A172 (cell line): ENCODE results near the gene PEPD. TPM values are rescaled to one million over a fixed set of nuclear protein-coding genes. Genes with fewer than 3 reads are reported as not detected.
"Not testable (repeated sequence)": the region's sequence is repeated elsewhere in the genome, so short reads cannot be mapped to it uniquely, and the experiment has no call there.

ENCODE experiments used
- DNase-seq: peaks from one replicate; pipeline ENCODE4 v3.0.0-alpha.2; 2015; ENCODE audit warnings: low spot score
- total RNA-seq: library from RNA; depleted of rRNA; stranded (reverse); fragments of >200 nt; shearing (Covaris generic); gene quantifications from 2 replicates; pipeline ENCODE4 v1.2.3, GENCODE V29; 2014

PEPD gene
- total RNA-seq, 1 experiment from 2014 or later, result 72.3 TPM

DNA sequence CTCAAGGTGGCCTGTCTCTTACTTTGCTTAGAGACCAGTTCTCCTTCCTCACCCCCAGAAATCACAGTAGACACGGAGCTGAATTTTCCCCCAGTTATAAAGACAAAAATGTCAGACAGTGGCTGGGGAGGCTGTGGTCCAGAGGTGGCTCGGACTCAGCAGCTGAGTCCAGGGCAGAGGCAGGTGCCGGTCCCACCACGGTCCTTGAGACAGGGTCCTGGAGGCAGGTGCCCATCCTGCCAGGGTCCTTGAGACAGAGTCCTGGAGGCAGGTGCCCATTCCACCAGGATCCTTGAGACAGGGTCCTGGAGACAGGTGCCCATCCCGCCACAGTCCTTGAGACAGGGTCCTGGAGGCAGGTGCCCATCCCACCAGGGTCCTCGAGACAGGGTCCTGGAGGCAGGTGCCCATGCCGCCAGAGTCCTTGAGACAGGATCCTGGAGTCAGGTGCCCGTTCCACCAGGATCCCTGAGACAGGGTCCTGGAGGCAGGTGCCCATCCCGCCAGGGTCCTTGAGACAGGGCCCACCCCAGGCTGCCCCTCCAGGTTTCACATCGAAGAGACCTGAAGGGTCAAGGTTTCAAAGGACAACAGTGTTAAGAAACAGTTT lies 23.1 kb downstream of the PEPD start:
- DNase-seq, result no peak

- no peak for DNase-seq
Measured at GRCh38 chr19:33497778-33498175, 23.8 kb downstream of the PEPD start.

DNA sequence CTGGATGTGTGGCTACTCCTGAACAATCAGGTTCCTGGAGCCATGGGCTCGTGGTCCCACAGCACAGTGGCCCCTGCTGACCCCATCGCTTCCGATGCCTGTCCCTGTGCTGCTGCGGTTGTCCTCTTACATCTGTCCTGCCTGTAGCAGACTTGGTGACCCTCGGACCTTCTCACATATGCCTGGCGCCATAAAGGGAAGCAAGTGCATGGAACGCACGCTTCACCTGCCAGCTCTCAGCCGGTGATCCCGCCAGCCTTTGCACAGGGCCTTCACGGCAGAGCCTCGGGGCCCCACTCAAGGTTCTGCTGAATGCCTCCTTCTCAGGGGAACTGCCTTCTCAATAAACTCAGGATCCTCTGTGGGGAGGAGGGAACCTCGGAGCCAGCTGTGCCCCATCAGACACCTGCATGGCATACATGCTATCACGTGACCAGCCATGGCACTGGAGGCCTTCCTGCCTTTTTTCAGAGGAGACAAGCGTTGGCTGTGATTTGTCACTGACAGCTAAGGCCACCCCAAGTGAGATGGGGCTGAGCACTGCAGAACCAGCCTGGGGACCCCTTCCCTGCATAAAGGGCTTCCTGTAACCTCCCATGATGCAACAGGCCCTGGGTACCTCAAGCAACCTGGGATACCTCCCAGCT lies 24.3 kb downstream of the PEPD start:
- no peak for DNase-seq

GRCh38 chr19:33496038-33496895 lies 25.3 kb downstream of the PEPD start:
- no peak for DNase-seq

DNA sequence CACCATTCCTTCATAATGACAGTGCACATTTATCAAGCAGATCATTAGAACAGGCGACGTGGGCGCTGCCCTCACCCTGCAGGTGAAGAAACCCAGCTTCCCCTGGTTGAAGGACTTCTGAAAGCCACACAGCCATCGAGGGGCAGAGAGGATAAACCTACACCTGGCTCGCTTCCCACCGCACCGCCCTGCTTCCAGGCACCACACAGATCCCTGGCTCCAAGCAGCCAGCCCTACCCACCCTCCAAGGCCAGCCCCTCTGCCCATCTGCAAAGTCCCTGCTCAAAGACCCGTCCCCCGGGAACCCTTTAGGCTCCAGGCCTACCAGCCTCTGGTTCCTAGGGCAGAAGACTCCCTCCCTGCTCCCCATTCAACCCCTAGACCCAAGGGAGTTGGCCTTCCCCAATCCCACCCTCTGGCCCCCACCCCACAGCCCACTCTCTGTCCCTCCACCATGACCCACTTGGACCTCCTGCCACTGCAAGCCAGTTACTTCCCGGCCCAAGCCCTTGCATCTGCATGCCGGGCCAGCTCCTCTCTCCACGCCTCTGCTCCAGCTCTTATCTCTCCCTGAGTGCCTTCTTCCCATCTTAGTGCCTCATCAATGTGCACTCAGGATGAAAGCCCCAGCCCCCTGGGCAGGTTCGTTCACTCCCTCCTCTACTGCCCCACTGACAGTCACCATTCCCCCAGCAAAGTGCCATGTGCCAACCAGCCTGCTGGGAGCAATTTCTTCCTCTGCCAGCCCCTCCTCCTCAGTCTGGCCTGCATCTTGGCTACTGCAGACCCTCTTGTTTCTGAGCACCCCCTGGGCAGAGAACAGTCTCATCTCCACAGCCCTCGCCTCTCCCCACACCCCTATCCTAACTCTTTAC lies 28.0 kb downstream of the PEPD start:
- DNase-seq, result no peak

DNA sequence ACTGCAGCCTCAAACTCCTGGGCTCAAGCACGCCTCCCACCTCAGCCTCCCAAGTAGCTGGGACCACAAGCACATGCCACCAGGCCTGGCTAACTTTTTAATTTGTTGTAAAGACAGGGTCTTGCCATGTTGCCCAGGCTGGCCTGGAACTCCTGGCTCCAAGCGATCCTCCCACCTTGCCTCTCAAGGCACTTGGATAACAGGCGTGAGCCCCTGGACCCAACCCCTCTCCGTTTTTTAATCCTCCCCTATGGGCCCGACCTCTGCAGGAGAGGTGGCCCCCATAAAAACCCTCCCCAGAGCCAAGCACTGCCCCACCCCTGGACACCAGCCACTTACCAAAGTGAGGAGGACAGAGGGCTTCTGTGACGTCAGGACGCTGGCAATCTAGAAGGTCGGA lies 28.6 kb downstream of the PEPD start:
- no peak for DNase-seq

GRCh38 chr19:33492090-33492489 lies 29.5 kb downstream of the PEPD start:
- no peak for DNase-seq

DNA sequence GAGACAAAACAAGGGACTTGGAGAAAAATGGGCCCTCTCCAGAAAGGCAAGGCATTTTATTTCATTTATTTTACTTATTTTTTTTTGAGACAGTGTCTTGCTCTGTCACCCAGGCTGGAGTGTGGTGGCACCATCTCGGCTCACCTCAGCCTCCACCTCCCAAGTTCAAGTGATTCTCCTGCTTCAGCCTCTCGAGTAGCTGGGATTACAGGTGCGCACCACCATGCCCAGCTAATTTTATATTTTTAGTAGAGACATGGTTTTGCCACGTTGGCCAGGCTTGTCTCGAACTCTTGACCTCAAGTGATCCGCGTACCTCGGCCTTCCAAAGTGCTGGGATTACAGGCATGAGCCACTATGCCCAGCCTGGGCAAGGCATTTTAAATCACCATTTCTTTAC lies 31.0 kb downstream of the PEPD start:
- not testable (repeated sequence) for DNase-seq

DNA sequence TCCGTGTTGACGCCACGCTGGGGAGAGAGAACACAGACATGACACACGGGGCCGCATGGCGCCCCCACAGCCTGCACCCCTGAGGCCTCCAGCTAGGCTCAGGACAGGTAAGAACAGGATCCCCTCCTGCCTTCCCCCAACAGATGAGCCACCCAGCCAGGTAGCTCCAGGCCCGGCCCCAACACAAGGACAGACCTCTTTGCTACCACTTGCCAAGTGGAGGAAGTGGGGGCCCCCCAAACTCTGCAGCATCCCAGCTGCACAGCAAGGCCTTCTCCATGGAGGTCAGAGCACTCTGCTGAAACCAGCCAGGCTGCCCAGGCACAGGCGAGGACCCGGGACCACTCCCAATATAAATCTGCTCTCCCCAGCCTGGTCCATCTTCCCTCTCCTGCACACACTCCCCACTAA lies 31.5 kb downstream of the PEPD start:
- no peak for DNase-seq

DNA sequence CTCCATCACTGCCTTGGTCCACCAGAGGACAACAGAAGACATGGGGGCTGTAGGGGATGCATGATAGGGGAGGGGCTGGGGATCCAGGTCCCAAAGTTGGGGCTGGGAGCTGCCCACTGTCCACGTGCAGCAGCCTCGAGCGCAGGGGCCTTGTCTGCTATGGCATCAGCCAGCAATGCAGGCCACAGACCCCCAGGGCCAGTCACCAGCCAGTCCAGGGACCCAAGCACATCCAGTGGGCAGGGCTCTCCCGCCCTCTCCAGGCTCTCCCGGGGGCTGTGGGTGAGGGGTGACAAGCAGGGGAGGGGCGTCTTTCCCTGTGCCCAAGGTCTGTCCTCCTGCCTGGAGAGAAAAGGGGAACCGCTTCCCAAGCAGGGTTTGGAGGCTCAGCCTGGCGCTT lies 32.8 kb downstream of the PEPD start:
- no peak for DNase-seq

GRCh38 chr19:33487901-33488800 lies 33.4 kb downstream of the PEPD start:
- DNase-seq, result no peak

DNA sequence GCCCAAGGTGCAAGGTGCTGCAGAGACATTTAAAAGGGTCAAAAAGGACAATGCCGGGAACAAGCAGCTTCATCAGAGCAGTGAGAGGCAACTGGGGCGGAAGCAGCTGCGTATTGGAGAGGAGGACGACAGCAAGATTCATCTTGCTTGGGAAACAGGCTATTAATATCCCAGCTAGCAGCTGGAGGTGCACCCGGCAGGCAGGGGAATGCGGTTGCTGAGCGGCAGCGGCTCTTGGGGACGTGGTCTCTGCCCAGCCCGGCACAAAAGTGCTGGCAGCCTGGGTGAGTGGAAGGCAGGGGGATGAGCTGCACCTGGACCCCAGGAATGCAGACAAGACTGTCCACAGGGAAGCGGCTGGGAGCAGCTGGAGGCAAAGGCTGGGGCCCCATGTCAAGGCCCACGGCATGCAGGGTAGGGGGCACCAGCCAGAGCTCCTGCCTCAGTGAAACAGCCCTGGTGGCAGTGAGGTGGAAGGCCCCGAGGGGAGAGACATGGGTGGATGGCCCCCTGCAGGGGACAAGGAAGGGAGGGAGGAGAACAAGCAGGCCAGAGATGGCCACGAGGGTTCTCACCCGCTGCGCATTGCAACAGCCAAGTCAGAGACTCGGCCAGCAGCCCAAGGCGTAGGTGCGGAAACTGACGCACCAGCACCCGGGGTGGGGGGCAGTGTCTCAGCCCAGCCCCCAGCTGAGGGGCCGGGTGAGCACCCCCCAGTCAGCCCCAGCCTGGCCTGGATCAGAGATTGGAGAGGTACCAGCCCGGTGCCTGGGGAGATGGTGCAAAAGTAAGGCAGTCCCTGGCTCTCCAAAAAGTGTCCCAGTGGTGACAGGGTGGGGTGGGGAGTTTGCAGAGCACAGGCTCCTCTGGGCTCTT lies 34.4 kb downstream of the PEPD start:
- no peak for DNase-seq

DNA sequence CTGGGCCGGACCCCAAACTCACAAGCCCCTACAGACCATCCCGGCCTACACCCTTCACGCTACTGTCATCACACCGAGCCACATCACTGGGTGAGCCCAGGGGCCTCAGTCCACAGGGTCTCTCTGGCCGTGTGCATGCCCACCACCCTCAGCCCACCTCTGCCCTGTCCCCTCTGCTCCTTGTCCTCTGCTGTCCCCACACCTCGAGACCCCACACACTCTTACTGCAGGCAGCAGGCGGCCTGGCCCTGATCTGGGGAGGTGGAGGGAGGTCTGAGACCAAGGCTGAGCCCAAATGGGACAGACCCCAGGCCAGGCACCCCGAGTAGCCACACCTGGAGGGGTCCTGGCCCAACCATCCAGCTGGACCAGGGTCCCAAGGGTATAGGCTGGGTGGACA lies 35.2 kb downstream of the PEPD start:
- DNase-seq, result no peak

GRCh38 chr19:33484226-33484774 lies 37.3 kb downstream of the PEPD start:
- DNase-seq, result no peak

- no peak for DNase-seq
Measured at GRCh38 chr19:33482476-33482875, 39.1 kb downstream of the PEPD start.

GRCh38 chr19:33481863-33482262 lies 39.7 kb downstream of the PEPD start:
- no peak for DNase-seq

DNA sequence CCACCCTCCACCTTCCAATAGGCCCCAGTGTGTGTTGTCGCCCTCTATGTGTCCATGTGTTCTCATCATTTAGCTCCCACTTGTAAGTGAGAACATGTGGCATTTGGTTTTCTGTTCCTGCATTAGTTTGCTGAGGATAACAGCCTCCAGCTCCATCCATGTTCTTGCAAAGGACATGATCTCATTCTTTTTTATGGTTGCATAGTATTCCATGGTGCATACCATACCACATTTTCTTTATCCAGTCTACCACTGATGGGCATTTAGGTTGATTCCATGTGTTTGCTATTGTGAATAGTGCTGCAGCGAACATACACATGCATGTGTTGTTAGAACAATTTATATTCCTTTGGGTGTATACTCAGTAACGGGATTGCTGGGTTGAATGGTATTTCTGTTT lies 42.0 kb downstream of the PEPD start:
- DNase-seq, result not testable (repeated sequence)

DNA sequence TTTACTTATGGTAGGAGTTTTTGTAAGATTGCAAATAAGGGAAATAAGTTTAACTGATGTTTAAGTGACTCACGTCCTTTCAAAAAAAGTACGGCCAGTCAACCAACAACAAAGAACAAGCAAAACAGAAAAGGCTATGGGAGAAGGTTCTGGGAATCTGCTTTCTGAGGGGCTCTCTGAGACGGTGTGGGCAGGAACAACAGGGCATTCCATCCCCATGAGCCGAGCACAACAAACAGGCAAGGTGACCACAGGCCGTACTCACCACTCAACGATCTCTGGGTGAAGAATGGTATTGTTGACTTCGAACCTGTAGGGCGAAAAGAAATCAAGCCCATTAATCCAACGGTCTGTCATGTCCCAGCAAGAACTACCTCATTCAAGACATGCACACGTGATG lies 43.8 kb downstream of the PEPD start:
- no peak for DNase-seq

GRCh38 chr19:33476151-33476707 lies 45.4 kb downstream of the PEPD start:
- no peak for DNase-seq
